ENCODE measurements around the gene ANKRD9. TPM values are rescaled to one million over a fixed set of nuclear protein-coding genes. Genes with fewer than 3 reads are reported as not detected.

The ANKRD9 gene
- total RNA-seq, 1 experiment from 2014 or later, result 23.7 TPM

- Histone ChIP-seq H3K27me3 (ENCODE audit: control insufficient read depth, insufficient read depth, low read length) (no peaks in the 10 kb centered on the region), H3K36me3 (ENCODE audit: control insufficient read depth, insufficient read depth, low read length) (no peaks in the 10 kb centered on the region; the same call in 1 of the 2 replicates), H3K9me3 (ENCODE audit: control insufficient read depth, insufficient read depth, low read depth, low read length) (no peaks in the 10 kb centered on the region), H3K4me3 (ENCODE audit: low read depth in 2 of 2, low read length in 2 of 2) (no peak overlapping the region), H3K27ac (ENCODE audit: low read length) (no peak overlapping the region), H3K4me1 (ENCODE audit: control insufficient read depth, insufficient read depth, low read length) (no peaks in the 10 kb centered on the region; the same call in 1 of the 2 replicates)
- ATAC-seq (no peak), DNase-seq (ENCODE audit: low read depth, low spot score) (no peak)
- in situ Hi-C loops (cut with HindIII; ENCODE audit: low pct_unique_long_range_greater_than_20kb, low sequenced_read_pairs) (no loop called here), intact Hi-C loops (cut with micrococcal nuclease; ENCODE audit: unreplicated experiment) (no loop called here)
- ChIA-PET POLR2A (no interaction called here), CTCF (no interaction called here)
- BruUV-seq (replicated peaks), result no TSS peak
- no peak for TF ChIP-seq CTCF (IDR thresholded peaks at IDR 0.05)
- TF ChIP-seq POLR2AphosphoS5 (IDR thresholded peaks at IDR 0.05; ENCODE audit: low read depth, low read length), result no peak
- no peak for TF ChIP-seq REST (IDR thresholded peaks at IDR 0.05; ENCODE audit: insufficient read depth in 1 of 2, low read depth in 2 of 2, low read length in 1 of 2)
- no peak for TF ChIP-seq TCF7L2 (IDR thresholded peaks at IDR 0.05; ENCODE audit: low read depth, low read length)
- no peak for TF ChIP-seq SIN3A (IDR thresholded peaks at IDR 0.05; ENCODE audit: borderline replicate concordance, insufficient read depth, low read depth, low read length)
Observed at GRCh38 chr14:102512793-102513300, 3.3 kb upstream of the ANKRD9 start.

- ChIA-PET CTCF (no interaction called here), POLR2A (no interaction called here)
- TF ChIP-seq POLR2AphosphoS5 (IDR thresholded peaks at IDR 0.05; ENCODE audit: low read depth, low read length) (no peak), REST (IDR thresholded peaks at IDR 0.05; ENCODE audit: insufficient read depth in 1 of 2, low read depth in 2 of 2, low read length in 1 of 2) (no peak), CTCF (IDR thresholded peaks at IDR 0.05) (no peak), TCF7L2 (IDR thresholded peaks at IDR 0.05; ENCODE audit: low read depth, low read length) (no peak)
Observed at GRCh38 chr14:102511538-102511937, 2.0 kb upstream of the ANKRD9 start.

More at GRCh38 chr14:102511538-102511937, 2.0 kb upstream of the ANKRD9 start:
- in situ Hi-C loops (cut with HindIII; ENCODE audit: low pct_unique_long_range_greater_than_20kb, low sequenced_read_pairs) (no loop called here), intact Hi-C loops (cut with micrococcal nuclease; ENCODE audit: unreplicated experiment) (no loop called here)
- ATAC-seq, result no peak
- Histone ChIP-seq H3K36me3 (ENCODE audit: control insufficient read depth, insufficient read depth, low read length) (no peaks in the 10 kb centered on the region; the same call in 1 of the 2 replicates), H3K27ac (ENCODE audit: low read length) (no peak overlapping the region), H3K27me3 (ENCODE audit: control insufficient read depth, insufficient read depth, low read length) (no peaks in the 10 kb centered on the region), H3K4me3 (ENCODE audit: low read depth in 2 of 2, low read length in 2 of 2) (no peak overlapping the region), H3K4me1 (ENCODE audit: control insufficient read depth, insufficient read depth, low read length) (no peaks in the 10 kb centered on the region; the same call in 1 of the 2 replicates), H3K9me3 (ENCODE audit: control insufficient read depth, insufficient read depth, low read depth, low read length) (no peaks in the 10 kb centered on the region)
- no TSS peak for BruUV-seq (replicated peaks)
- DNase-seq (ENCODE audit: low read depth, low spot score), result no peak
